ENCODE data around the gene MAP1B.

The MAP1B gene

GRCh38 chr5:72256536-72256935, 149.3 kb downstream of the MAP1B start:
- in situ Hi-C loops (cut with MboI; ENCODE audit: low pct_unique_long_range_greater_than_20kb, low sequenced_read_pairs, unreplicated experiment), result no loop called here
- no peak for TF ChIP-seq CTCF (IDR thresholded peaks at IDR 0.05; ENCODE audit: extremely low read depth, insufficient read depth, missing control alignments)
- no peak for DNase-seq (ENCODE audit: low spot score)

Data from GM13977 (cell line).